GM12873 (cell line): ENCODE measurements around the gene HIRA.

ENCODE experiments used
- TF ChIP-seq, protein P1 (sequence below): IDR thresholded peaks from 2 replicates; pipeline ENCODE4 v1.5.1; 2012; ENCODE audit warnings: low read depth, mild to moderate bottlenecking, moderate library complexity, low read length, control low read depth; ENCODE audit not compliant: insufficient read depth; ENCODE audit errors: missing control alignments

The HIRA gene

DNA sequence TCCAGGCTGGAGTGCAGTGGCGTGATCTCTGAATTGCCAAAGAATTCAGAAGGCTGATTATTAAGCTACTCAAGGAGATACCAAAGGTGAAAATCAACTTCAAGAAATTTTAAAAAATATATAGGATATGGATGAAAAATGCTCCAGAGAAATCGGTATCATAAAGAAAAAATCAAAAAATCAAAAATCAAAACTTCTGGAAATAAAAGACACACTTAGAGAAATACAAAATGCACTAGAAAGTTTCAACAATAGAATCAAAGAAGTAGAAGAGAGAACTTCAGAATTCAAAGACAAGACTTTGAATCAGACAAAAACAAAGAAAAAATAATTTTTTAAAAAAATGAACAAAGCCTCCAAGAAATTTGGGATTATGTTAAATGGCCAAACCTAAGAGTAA is 94.4 kb downstream of the HIRA start:
- TF ChIP-seq, protein P1, sequence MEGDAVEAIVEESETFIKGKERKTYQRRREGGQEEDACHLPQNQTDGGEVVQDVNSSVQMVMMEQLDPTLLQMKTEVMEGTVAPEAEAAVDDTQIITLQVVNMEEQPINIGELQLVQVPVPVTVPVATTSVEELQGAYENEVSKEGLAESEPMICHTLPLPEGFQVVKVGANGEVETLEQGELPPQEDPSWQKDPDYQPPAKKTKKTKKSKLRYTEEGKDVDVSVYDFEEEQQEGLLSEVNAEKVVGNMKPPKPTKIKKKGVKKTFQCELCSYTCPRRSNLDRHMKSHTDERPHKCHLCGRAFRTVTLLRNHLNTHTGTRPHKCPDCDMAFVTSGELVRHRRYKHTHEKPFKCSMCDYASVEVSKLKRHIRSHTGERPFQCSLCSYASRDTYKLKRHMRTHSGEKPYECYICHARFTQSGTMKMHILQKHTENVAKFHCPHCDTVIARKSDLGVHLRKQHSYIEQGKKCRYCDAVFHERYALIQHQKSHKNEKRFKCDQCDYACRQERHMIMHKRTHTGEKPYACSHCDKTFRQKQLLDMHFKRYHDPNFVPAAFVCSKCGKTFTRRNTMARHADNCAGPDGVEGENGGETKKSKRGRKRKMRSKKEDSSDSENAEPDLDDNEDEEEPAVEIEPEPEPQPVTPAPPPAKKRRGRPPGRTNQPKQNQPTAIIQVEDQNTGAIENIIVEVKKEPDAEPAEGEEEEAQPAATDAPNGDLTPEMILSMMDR = no peak

DNA sequence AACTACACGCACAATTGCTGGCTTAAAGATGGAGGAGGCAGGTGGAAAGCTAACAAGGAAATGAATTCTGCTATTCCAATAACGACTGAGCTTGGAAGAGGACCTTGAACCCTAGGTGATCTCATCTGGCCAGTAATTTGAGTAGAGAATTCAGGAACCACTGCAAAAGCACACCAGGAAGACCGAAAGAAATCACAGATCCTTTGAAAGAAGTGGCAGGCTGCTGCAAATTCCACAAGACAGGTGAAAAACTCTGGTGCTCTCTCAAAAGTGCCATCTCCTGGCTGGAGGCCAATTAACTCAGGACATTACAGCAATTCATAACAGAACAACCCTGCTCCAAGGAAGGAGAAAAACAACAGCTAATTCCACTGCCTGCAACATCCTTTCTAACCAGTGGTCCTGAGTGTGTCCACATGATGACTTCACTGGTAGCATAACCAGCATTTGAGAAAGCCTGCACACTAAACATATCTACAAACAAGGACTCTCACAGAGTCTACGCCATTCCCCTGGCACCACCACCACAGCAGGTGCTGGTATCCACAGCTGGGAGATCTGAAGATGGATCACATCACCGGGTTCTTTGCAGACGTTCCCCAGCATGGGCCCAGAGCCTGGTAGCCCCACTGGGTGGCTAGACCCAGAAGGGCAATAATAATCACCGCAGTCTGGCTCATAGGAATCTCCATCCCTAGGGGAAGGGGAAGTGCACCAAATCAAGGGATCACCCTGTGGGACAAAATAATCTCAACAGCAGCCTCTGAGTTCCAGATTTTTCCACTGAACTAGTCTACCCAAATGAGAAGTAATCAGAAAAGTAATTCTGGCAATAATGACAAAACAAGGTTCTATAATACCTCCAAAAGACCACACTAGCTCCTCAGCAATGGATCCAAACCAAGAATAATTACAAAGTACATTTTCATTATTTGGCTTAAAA is 95.1 kb downstream of the HIRA start:
- TF ChIP-seq, protein P1 = no peak

DNA sequence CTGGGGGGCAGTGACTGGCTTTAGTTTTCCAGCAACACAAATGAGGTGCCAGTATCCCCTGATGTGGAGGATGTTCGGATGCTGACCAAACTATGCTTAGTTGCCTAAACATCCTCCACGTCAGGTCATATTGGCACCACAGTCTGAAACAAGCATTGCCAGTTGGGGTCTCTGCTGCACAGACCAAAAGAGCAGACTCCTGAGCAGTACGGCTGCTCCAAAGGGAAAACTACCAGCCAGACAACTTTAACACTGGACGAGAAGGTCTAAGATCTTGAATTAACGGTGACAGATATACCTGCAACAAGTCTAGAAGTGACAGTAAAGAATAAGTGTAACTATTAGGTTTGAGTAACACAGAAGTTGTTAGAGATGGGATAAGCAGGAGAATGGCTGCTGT is 99.6 kb downstream of the HIRA start:
- TF ChIP-seq, protein P1 = no peak

DNA sequence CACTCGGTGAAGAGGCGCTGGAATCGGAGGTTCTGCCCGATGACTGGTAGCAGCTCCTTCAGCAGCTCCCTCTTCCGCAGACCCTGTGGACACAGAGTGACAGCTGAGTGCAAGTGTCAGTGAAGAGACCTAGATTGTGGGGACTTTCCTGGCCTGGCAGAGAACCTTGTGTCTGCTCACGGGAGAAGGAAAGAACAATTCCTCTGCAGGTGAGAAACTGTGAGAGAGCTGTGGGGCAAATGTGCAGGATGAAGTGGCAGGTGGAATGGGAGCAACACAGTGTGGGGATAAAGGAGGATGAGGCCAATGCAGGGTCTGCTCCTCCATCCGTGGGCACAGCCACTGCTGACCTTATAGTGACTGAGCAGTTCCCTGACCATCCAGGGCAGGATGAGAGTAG is 100.1 kb downstream of the HIRA start:
- TF ChIP-seq, protein P1 = no peak

DNA sequence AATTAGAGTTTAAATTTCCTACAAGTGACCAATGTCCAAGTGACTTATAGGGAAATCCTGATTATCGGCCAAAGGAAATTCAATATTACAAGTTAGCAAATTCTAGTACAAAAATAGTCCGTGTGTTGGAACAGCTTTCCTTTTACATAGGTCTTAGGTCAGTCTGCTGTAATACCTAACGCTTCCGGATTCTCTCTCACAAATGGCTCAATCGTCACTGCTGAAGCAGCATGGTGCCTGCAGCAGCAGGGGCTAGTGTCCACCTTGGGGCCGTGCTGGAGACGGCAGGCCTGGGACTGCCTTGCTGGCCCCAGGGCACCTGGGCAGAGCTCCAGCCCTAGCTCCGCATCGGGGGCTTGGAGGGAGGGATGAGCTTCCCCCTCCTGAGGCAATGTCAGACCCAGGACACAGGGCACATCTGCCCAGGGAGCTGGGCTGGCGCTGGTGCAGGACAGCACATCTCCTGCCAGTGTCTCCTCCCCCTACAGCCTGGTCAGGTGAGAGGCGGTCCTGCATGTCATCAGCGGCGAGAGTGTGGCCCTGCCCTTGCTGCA is 100.6 kb downstream of the HIRA start:
- TF ChIP-seq, protein P1 = no peak

DNA sequence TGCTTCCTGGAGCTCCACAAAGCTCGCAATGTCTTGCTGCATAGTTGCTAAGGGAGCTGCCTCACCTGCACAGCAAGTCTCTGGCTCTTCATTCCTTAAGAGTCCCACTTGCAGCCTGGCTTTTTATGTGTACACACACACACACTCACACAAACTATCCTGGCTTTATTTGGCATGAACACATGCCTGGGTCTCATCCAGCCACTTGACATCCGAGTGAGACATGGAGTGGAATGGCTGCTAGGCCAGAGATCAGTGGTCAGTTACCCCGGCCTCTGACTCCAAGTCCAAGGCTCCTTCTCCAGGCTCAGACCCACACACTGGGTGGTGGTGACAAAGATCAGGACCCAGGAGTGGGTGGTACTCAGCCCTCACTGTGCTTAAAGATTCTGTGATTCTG is 102.1 kb downstream of the HIRA start:
- TF ChIP-seq, protein P1 = no peak

DNA sequence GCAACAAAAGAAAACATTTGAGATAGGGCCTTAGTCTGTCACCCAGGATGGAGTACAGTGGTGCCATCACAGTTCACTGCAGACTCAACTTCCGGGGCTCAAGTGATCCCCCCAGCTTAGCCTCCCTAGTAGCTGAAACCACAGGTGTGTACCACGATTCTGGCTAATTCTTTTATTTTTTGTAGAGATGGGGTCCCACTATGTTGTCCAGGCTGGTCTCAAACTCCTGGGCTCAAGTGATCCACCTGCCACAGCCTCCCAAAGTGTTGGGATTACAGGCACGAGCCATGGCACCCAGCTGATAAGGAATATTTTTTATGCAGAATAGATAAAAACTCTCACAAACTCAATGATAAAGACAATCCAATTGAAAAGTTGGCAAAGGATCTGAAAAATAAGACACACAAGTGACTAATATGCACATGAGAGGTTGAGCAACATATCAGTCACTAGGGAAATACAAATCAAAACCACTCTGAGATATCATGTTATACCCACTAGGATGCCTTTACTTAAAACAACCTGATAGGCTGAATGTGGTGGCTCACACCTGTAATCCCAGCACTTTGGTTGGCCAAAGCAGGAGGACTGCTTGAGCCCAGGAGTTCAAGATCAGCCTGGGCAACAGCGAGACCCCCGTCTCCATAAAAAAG is 106.1 kb downstream of the HIRA start:
- TF ChIP-seq, protein P1 = no peak
